ENCODE measurements around the gene AMD1.

DNA sequence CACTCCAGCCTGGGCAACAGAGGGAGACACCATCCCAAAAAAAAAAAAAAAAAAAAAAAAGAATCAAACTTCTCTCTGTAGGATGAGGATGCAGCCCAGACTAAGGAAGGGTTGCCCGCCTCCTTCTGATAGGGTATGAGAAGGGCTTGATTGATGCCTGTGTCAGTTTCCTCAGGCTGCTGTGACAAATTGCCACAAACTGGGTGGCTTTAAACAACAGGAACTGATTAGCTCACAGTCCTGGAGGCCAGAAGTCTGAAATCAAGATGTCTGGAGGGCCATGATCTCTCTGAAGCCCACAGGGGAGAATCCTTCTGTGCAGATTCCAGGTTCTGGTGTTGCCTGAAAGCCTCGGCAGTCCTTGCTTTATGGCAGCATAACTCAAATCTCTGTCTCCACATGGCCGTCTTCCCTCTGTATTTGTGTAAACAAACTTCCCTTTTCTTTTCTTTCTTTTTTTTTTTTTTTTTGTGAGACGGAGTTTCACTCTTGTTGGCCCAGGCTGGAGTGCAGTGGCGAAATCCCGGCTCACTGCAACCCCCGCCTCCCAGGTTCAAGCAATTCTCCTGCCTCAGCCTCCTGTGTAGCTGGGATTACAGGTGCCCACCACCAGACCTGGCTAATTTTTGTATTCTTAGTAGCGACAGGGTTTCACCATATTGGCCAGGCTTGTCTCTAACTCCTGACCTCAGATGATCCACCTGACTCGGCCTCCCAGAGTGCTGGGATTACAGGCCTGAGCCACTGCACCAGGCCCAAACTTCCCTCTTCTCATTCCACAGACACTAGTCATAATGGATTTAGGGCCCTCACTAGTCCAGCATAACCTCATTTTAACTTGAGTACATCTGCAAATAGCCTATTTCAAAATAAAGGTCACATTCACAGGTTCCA, 48.1 kb upstream of the AMD1 start:
- TF ChIP-seq CTCF (IDR thresholded peaks at IDR 0.05; ENCODE audit: insufficient read depth, low read length, poor library complexity, severe bottlenecking) (no peak), EZH2phosphoT487 (conservative IDR thresholded peaks at IDR 0.05; ENCODE audit: low read length) (no peak)

All from SU-DHL-6 (cell line).